GM12875 (cell line): ENCODE results near the gene PPP1CA.

Experiments
- H3K4me3 ChIP-seq: one replicate; pipeline ENCODE4 v1.5.1; 2011; ENCODE audit warnings: low read depth, low read length, control low read depth
- TF ChIP-seq, protein P1 (sequence below): IDR thresholded peaks from 2 replicates; pipeline ENCODE4 v1.5.1; 2011; ENCODE audit warnings: low read depth, mild to moderate bottlenecking, control low read depth, inconsistent platforms, low read length, moderate library complexity, borderline replicate concordance; ENCODE audit not compliant: insufficient read depth

Gene PPP1CA

GRCh38 chr11:67441731-67442351, 40.2 kb upstream of the PPP1CA start:
- no peak overlapping the region for H3K4me3 ChIP-seq
- TF ChIP-seq, protein P1, sequence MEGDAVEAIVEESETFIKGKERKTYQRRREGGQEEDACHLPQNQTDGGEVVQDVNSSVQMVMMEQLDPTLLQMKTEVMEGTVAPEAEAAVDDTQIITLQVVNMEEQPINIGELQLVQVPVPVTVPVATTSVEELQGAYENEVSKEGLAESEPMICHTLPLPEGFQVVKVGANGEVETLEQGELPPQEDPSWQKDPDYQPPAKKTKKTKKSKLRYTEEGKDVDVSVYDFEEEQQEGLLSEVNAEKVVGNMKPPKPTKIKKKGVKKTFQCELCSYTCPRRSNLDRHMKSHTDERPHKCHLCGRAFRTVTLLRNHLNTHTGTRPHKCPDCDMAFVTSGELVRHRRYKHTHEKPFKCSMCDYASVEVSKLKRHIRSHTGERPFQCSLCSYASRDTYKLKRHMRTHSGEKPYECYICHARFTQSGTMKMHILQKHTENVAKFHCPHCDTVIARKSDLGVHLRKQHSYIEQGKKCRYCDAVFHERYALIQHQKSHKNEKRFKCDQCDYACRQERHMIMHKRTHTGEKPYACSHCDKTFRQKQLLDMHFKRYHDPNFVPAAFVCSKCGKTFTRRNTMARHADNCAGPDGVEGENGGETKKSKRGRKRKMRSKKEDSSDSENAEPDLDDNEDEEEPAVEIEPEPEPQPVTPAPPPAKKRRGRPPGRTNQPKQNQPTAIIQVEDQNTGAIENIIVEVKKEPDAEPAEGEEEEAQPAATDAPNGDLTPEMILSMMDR, result no peak

- no peak overlapping the region for H3K4me3 ChIP-seq
- TF ChIP-seq, protein P1, result no peak
Observed at GRCh38 chr11:67441098-67441563, 39.5 kb upstream of the PPP1CA start.

DNA sequence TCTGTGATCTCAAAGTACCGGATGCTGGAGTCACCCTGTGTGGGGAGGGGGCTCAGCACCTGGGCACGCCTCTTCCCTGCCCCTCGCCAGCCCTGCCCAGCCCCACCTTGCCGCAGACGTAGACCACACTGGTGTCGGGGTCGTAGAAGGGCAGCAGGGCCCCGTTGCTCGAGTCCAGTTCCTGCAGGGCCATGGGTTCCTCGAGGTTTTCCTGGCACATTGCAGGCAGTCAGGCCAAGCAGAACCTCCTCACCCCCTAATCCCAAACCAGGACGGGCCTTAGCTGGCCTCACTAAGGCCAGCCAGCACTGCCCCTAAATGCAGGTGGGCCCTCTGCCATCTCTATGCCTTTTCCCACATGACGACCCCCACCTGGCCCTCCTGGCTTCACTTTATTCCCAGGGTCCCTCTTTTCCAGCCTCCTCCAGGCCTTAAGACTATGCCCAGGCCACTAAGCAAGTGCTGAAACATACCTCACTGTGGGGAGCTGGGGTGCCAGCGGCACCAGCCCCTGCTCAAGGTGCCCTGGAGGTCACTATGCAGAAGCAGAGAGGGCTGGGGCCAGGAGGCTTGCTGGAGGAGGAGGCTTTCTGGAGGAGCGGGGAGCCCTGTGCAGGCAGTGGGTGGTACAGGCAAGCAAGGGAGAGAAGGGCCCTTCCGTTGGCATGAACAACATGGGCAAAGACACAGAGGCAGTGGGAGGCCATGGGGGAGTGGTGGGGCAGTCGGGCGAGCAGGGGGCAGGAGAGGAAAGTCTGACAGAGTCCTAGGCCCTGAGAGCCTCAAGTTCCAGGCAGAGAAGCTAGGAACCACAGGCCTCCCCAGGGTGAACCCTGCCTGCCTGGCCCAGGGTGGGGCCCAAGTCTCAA, 38.8 kb upstream of the PPP1CA start:
- TF ChIP-seq, protein P1, result no peak
- H3K4me3 ChIP-seq, result no peak overlapping the region

DNA sequence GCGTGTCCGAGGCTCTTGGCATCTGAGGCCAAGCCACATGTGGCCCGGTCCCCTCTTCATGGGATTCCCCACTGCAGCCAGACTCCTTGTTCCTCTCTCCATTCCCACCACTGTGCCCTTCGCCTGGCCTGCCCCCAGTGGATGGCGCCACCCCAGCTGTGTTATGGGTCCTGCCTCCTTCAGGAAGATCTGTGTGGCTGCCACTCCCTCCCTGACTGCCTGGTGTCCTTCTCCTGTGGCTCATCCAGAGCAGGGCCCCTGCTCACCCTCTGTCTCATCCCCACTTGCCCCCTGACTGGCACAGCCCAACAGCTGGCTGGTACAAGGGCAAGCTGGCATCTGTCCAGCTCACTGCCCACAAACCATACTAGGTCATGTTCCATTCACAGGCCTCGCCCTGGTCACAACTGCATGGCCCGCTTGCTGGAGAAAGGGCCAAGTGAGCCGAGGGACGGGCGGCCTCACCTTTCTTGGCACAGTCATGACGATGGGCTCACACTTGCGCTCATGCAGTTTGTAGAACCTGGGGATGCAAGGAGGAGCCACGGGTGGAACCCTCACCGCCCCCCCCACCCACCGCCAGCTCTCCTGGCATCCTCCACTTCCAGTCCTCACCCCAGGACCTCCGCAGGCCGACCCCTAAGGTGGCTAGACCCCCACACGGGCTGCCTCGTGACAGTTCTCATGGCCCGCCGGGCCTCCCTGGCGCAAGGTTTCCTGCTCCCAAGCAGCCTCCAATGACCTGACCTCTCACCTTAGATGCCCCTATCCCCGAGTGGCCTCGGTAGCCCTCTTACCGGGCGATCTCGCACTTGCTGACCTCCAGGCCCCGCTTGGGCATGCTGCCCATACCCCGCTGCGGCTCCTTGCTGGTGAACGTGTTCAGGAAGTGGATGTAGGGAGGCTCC, 37.9 kb upstream of the PPP1CA start:
- H3K4me3 ChIP-seq, result peak overlapping the region; percentile 95
- TF ChIP-seq, protein P1, result peak; percentile 25; the same call in 1 of the 2 replicates

DNA sequence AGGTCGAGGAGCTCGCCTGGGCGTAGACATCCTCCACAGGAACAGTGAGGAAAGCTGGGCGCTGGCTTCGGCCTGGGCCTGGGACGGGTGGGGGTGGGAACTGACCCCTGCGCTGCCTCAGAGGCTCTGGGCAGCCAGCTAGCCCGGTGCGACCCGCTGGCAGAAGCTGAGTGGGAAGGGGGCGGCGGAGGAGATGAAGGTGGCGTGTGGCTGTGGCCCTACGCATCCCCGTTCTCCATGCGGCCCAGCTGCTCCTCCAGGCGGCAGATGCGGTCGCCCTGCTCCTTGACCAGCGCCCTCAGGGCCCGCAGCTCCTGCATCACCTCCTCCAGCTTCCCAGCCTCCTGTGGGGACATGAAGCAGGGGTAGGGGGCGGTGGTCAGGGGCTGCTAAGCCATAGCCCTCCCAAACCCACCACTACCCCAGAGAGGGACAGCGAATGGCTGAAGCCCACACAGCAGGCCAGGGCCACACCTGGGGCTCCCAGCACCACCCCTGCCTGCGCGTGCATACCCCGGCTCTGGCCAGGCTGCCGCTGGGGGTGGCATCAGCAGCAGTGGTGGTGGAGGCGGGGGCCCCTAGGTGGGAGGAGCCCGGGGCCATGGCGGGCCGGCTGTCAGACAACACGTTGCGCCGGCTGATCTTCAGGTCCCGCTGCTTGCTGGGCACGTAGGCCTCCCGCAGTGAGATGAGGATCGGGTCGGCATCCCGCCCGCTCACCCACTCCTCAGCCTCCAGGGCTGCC, 36.7 kb upstream of the PPP1CA start:
- TF ChIP-seq, protein P1, result no peak
- peak overlapping the region; percentile 95 for H3K4me3 ChIP-seq

DNA sequence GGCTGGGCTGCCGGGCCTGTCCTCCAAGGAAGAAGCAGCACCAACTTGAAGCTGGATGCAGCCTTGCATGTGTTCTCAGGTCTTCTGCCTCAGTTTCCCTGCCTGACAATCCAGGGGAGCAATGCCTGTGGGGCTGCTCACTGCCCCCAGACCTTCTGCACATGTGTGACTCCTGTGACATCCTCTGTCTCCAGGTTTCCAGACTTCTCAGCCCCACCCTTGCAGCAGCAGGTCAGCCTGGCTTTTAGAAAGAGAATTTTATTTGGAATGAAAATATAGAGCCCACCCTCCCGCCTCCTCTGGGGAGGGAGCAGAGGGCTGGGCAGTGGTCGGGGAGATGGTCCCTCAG, 36.1 kb upstream of the PPP1CA start:
- TF ChIP-seq, protein P1, result no peak
- peak overlapping the region; percentile 95 for H3K4me3 ChIP-seq
